Keratinocyte (primary cell): ENCODE data around the gene USP53. TPM values are rescaled to one million over a fixed set of nuclear protein-coding genes. Genes with fewer than 3 reads are reported as not detected.
A peak's percentile ranks its signal among the peaks of the same experiment; 100 is the strongest.

ENCODE experiments used
- DNase-seq: peaks from one replicate; pipeline ENCODE4 v3.0.0-alpha.2; 2011; ENCODE audit warnings: low read depth, missing footprints, low spot score
- FAIRE-seq: peaks from 2 replicates; lab custom pipeline; 2011; peaks lifted over from hg19 to GRCh38; lab: Jason Lieb, UNC
- H2AFZ ChIP-seq: 2 replicates; pipeline ENCODE4 v1.6.0; 2012; ENCODE audit warnings: low read length, control low read depth, inconsistent platforms; ENCODE audit not compliant: control insufficient read depth
- H3K27ac ChIP-seq: 2 replicates; pipeline ENCODE4 v1.5.1; 2011; ENCODE audit warnings: low read length; ENCODE audit not compliant: control insufficient read depth, insufficient read depth
- H3K27me3 ChIP-seq: 3 replicates; pipeline ENCODE4 v1.6.0; 2011; ENCODE audit warnings: low read length; ENCODE audit not compliant: control insufficient read depth, insufficient read depth; ENCODE audit errors: extremely low read depth
- H3K36me3 ChIP-seq, 2 experiments: 2 replicates in 1 of 2; 3 replicates in 1 of 2; pipeline ENCODE4 v1.5.1; 2011; ENCODE audit warnings: low read length in 2 of 2, mild to moderate bottlenecking in 1 of 2; ENCODE audit not compliant: control insufficient read depth in 2 of 2, insufficient read depth in 2 of 2; ENCODE audit errors: extremely low read depth in 1 of 2
- H3K4me1 ChIP-seq: 3 replicates; pipeline ENCODE4 v1.5.1; 2011; ENCODE audit warnings: low read length; ENCODE audit not compliant: control insufficient read depth, insufficient read depth; ENCODE audit errors: extremely low read depth
- H3K4me2 ChIP-seq: 3 replicates; pipeline ENCODE4 v1.6.0; 2011; ENCODE audit warnings: low read depth, low read length; ENCODE audit not compliant: control insufficient read depth, insufficient read depth; ENCODE audit errors: extremely low read depth
- H3K4me3 ChIP-seq, 3 experiments: fragments of 200-600 bp in 1 of 3; sonication (generic) in 1 of 3; 2 replicates in 2 of 3; 3 replicates in 1 of 3; pipeline ENCODE4 v1.5.1; 2011 to 2016; ENCODE audit warnings: low read length in 3 of 3, mild to moderate bottlenecking in 3 of 3, control low read depth in 2 of 3, inconsistent platforms in 1 of 3, low read depth in 1 of 3, mixed read lengths in 1 of 3, mixed run types in 1 of 3, moderate library complexity in 1 of 3; ENCODE audit not compliant: control insufficient read depth in 2 of 3, insufficient read depth in 2 of 3; ENCODE audit errors: extremely low read depth in 1 of 3
- H3K79me2 ChIP-seq: 2 replicates; pipeline ENCODE4 v1.6.0; 2012; ENCODE audit warnings: low read length; ENCODE audit not compliant: control insufficient read depth, insufficient read depth
- H3K9ac ChIP-seq: 3 replicates; pipeline ENCODE4 v1.6.0; 2011; ENCODE audit warnings: low read length; ENCODE audit not compliant: control insufficient read depth, insufficient read depth; ENCODE audit errors: extremely low read depth
- H3K9me1 ChIP-seq: 3 replicates; pipeline ENCODE4 v1.6.0; 2011; ENCODE audit warnings: low read length; ENCODE audit not compliant: control insufficient read depth, insufficient read depth; ENCODE audit errors: extremely low read depth
- H3K9me3 ChIP-seq: 2 replicates; pipeline ENCODE4 v1.5.1; 2012; ENCODE audit warnings: low read depth, low read length; ENCODE audit not compliant: control insufficient read depth
- H4K20me1 ChIP-seq: 3 replicates; pipeline ENCODE4 v1.6.0; 2011; ENCODE audit warnings: low read length; ENCODE audit not compliant: control insufficient read depth, insufficient read depth; ENCODE audit errors: extremely low read depth
- CTCF ChIP-seq, 3 experiments: IDR thresholded peaks in 1 of 3; conservative IDR thresholded peaks in 1 of 3; optimal IDR thresholded peaks in 1 of 3; 2 replicates in 2 of 3; 3 replicates in 1 of 3; pipeline versions ENCODE3 to v1.5.1; 2011; ENCODE audit warnings: low read length in 3 of 3, mild to moderate bottlenecking in 3 of 3, moderate library complexity in 2 of 3, control low read depth in 1 of 3, inconsistent platforms in 1 of 3; ENCODE audit not compliant: insufficient read depth in 2 of 3; ENCODE audit errors: extremely low read depth in 1 of 3
- EZH2 ChIP-seq: IDR thresholded peaks from one replicate; pipeline ENCODE4 v1.6.1; 2012; ENCODE audit warnings: inconsistent platforms, mild to moderate bottlenecking, low read length, moderate library complexity
- dilution Hi-C: fragments of 300-500 bp; cut with MboI; formaldehyde crosslinking; loops from one replicate; pipeline ENCODE4 v1.7.0; 2020; ENCODE audit warnings: low sequenced_read_pairs; ENCODE audit not compliant: extremely low pct_ligation_motif_present
- polyA plus RNA-seq, 5 experiments: library from polyadenylated mRNA; depleted of rRNA in 3 of 5; stranded (reverse) in 3 of 5; stranded (forward) in 1 of 5; unstranded in 1 of 5; fragments of >200 nt; gene quantifications; 1 replicate in 1 of 5; 2 replicates in 3 of 5; 3 replicates in 1 of 5; pipeline versions ENCODE4 v1.2.1 to v1.2.3, GENCODE V29; 2011 to 2012; ENCODE audit warnings: missing spikeins in 2 of 5, low read depth in 1 of 5, low replicate concordance in 1 of 5

Gene USP53
- polyA plus RNA-seq, 1 donor (not counting 4 experiments of a cell fraction or from before 2014, with no cell fraction given), result 29.0 TPM

GRCh38 chr4:119231491-119231890, 19.0 kb downstream of the USP53 start:
- Histone ChIP-seq H3K36me3 (peaks cover 0 to 11% of the 10 kb centered on the region in 2 experiments), H3K79me2 (peaks cover 67% of the 10 kb centered on the region)

DNA sequence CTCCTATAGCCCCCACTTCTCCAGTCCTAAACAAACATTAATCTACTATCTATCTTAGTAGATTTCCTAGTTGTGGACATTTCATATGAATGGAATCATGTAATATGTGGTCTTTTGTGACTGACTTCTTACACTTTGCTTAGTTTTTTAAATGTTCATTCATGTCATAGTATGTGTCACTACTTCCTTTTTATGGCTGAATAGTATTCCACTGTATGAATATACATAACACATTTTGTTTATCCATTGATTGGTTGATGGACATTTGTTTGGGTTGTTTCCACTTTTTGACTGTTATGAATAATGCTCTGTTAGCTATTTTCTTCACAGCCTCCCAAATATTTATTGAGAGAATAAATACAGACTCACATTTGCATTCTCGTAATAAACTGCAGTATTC, 19.8 kb downstream of the USP53 start:
- dilution Hi-C loops, result loop anchor here (25.0 kb wide), 1 partner anchor 245 kb away; no protein-coding TSS in a partner anchor
- no peaks in the 10 kb centered on the region for H4K20me1 ChIP-seq
- peaks cover under 1% of the 10 kb centered on the region for H3K4me1 ChIP-seq
- no peak overlapping the region for H3K4me3 ChIP-seq
- H3K4me2 ChIP-seq, result no peak overlapping the region
- H3K36me3 ChIP-seq, result peaks cover 0 to 10% of the 10 kb centered on the region in 2 experiments
- H2AFZ ChIP-seq, result no peak overlapping the region
- DNase-seq (no peak), FAIRE-seq (no peak)
- no peaks in the 10 kb centered on the region for H3K9me1 ChIP-seq
- no peaks in the 10 kb centered on the region for H3K9me3 ChIP-seq
- no peaks in the 10 kb centered on the region for H3K27me3 ChIP-seq
- H3K27ac ChIP-seq, result no peak overlapping the region
- H3K9ac ChIP-seq, result no peak overlapping the region
- TF ChIP-seq CTCF (optimal IDR thresholded peaks at IDR 0.05 in 1 of 3, IDR thresholded peaks at IDR 0.05 in 1 of 3, conservative IDR thresholded peaks at IDR 0.05 in 1 of 3; ENCODE audit: extremely low read depth in 1 of 3, insufficient read depth in 2 of 3, low read length in 3 of 3) (no peak), EZH2 (no peak)
- H3K79me2 ChIP-seq, result peaks cover 65% of the 10 kb centered on the region

More at GRCh38 chr4:119231491-119231890, 19.0 kb downstream of the USP53 start:
- FAIRE-seq (peak; percentile 5), DNase-seq (no peak)
- Histone ChIP-seq H4K20me1 (no peaks in the 10 kb centered on the region), H3K27me3 (no peaks in the 10 kb centered on the region), H3K4me2 (no peak overlapping the region), H3K9ac (no peak overlapping the region), H3K9me3 (no peaks in the 10 kb centered on the region), H3K4me1 (peaks cover 2% of the 10 kb centered on the region), H3K9me1 (no peaks in the 10 kb centered on the region), H3K4me3 (no peak overlapping the region), H2AFZ (no peak overlapping the region), H3K27ac (no peak overlapping the region)
- TF ChIP-seq CTCF (optimal IDR thresholded peaks at IDR 0.05 in 1 of 3, IDR thresholded peaks at IDR 0.05 in 1 of 3, conservative IDR thresholded peaks at IDR 0.05 in 1 of 3; ENCODE audit: extremely low read depth in 1 of 3, insufficient read depth in 2 of 3, low read length in 3 of 3) (no peak), EZH2 (no peak)
- dilution Hi-C loops, result loop anchor here (25.0 kb wide), 1 partner anchor 244 kb away; no protein-coding TSS in a partner anchor
